GM19452 (cell line): ENCODE measurements around the gene ITGB6.

ENCODE experiments used
- ATAC-seq: cut with Tn5 transposase; IDR thresholded peaks from one replicate; pipeline ENCODE4 v1.9.1; 2021; ENCODE audit not compliant: unreplicated experiment

Gene ITGB6

DNA sequence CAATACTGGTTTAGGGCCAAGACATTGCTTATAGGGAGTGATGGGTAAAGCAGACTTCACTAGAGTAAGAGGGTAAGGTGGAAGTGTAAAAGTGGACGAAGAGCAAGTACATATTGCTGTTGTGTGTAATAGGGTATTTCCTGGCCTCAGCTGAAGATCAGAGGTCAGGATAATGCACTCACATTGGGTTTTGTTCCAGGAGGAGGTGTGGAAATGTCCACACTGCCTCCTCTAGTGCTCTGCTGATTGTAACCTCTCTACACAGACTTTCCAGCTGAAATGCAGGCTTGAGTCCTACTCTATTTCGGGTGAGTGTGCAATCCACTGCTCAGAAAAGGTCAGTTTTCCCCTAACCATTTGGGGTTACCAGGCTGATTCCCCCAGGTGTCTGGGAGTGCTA, 96.0 kb downstream of the ITGB6 start:
- no peak for ATAC-seq

DNA sequence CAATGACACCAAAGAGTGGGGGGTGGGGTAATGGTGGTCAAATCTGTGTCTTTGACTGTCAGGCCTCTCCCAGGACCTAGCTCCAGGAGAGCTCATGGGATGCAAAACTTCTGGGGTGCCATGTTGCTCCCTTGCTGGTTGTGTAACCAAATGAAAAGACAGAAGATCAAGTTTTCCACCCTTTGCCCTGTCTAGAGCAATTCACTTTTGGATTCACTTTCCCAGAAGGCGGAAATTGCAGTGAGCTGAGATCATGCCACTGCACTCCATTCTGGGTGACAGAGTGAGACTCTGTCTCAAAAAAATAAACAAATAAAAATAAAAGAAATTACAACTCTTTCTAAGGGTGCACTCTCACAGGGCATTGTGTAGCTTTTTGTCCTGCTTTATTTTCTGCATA, 102.7 kb downstream of the ITGB6 start:
- no peak for ATAC-seq

DNA sequence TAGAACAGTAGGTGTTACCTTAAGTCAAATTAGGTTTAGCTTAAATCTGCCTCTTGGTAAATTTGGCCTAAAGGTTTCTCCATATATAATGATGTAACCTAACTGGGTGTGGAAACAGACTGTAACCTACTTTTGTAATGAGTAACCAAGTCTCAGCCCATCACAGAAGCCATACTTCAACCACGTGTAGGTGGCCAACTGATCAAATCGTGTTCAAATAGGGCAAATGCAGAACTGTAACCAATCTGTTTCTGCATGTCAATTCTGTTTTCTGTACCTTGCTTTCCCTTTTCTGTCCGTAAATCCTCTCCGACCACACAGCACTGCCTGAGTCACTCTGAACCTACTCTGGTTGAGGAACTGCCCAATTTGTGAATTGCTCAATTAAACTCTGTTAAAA, 103.7 kb downstream of the ITGB6 start:
- ATAC-seq, result no peak

DNA sequence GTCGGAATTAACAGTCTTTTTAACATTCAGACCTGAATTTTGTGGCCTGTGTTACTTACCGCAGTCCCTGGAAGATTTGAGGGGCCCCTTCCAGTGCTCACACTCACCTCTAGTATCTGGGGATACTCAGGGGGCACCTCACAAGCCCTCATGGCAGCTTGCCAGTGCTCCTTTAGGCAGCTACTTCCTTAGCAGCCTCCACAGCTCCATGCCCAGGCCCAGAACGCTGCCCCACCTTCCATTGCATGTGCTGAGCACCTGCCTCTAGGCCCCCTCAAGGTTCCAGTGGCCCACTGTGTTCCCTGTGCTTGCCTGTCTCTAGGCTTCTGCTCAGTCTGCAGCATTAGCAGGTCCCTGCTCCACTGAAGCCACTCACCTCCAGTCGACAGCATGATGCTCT, 107.6 kb downstream of the ITGB6 start:
- no peak for ATAC-seq

DNA sequence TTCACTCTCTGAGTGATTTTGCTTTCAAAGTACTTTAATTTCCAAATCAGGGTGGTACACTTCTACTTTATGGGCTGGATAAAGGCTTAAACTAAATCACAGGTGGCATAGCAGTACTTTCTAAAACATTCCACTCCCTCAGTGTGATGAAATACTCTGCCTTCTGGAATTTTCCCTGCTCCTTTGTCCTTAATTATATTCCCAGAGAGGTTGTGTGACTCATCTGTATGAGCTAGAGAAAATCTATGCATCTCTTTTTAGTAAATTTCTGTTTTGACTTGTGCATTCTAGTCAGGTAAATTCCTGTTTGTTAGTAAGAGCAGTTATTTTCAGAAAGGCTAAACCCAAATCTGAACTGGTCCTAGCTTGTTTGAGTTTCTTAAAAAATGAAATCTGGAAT, 108.7 kb downstream of the ITGB6 start:
- ATAC-seq, result no peak

DNA sequence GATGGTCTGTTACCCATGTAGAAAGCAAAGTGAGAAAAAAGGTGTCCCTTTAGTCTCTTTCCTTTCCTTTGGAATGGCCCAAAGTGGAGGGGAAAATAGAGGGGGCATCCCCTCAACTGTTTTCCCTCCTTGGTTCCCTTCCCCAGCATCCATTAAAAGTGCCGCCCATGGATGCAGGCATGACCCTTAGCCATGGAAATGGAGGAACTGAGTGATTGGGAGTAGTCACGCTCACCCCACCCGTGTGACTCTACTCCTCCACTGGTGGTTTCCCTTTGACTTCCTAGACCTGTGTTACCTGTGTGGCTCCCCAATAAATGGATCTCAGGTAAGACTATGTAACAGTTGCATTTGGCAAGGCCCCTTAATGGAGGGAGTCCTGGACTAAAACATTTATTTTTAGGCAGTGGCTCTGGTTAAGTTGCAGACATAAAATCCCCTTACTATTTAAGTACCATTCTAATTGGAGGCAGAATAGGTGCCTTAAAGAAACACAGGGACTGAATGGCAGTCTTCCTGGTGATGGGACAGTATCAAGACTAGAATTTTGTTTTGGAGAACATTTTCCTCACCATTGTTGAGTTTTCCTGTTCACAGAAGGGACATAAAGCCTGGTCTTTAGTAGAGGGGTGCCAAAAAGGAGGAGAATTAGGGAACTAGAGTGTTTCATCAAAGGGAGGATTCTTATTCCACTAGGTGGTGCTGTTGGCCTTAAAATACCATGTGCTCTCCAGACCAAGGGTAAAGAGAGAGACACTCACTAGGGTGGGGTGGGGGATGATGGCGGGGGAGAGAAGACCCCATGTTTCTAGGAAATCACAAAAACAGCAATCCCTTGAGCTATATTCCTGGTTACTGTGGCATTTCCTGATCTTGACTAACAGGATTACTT, 112.0 kb downstream of the ITGB6 start:
- no peak for ATAC-seq

DNA sequence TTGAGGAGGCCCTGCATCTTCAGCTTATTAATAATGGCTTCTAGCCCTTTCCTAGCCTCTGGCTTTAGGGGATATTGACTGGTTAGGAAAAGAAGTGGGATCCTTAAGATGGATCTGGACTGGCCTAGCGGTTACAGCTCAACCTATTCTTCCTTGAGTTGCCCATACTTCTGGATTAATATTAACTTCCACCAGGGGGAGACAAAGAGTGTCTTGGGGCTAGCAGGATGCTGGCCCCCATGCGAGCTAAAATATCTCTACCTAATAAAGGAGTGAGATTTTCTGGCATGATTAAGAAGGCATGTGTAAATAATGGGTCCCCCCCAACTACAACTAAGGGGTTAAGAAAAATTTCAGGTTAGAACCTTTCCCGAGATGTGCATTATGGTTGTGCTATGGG, 114.4 kb downstream of the ITGB6 start:
- ATAC-seq, result no peak

DNA sequence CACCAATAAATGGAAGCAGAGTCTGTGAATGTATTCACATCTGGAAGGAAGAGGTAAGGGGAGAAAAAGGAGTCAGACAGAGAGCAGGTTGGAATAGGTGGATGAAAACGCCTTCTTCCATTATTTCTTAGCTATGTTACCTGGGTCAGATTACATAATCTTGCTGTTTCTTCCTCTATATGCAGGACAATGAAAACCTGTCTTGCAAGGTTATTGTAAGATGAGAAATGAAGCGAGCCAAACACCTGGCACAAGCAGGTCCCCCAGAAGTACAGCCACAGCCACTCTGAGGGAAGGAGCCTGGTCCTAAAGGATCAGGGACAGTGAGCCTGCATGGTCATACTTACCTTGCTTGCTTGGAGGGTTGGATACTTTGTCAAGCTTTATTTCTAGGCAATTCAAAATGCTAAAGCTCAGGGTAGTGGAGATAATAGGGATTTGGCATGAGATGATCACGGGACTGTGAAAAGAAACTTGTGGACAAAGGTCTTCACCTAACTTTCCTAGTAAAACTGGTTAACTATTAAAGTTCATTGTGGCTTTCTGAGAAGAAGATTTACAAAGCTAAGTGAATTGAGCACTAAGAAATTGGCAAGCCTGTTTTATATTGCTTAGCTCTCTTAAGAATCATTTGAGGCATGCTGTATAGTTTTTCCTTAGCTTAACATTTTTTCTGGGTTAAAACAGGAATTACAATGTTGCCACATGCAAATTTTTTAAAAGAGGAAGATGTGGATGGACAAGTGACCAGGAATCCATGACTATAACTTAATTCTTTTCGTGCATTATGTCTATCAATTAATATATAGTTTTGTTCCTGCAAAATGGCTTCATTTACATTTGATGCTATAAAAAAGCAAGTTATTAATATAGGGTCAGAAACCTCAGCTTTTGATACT, 121.9 kb downstream of the ITGB6 start:
- ATAC-seq, result no peak

DNA sequence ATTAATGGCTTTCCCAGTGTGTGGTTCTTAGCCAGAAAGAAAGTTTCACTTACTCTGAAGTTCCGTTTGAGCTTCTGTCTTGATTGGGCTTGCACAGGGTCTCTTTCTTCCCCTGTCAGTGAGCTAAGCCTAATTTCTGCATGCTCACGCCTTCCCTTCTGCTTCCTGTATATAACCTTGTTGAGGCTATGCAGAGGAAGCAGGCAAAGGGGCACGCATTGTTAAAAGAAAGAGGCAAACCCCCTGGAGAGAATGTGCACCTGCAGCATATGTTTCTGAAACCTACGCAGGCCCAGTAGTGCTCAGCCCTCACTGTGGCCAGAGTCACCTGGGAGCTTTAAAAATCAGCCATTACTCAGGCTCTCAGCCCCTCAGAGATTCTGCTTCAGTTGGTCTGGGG, 123.2 kb downstream of the ITGB6 start:
- no peak for ATAC-seq

DNA sequence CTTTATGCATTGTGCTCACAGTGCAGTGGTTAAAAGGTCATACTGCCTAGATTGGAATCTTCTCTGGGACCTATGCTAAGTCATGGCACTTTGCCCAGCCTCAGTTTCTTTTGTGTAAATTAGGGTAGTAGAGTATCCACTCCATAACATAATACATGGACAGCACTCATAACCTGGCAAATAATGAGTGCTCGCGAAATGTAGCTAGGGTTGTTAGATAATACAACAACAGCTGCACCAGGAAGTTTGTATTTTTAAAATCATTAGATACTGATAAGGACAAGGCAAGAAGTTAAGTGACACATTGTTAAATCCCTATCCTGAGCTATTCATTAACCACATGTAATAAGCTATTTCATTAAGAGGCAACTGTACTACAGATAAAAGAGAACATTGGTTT, 123.8 kb downstream of the ITGB6 start:
- no peak for ATAC-seq

DNA sequence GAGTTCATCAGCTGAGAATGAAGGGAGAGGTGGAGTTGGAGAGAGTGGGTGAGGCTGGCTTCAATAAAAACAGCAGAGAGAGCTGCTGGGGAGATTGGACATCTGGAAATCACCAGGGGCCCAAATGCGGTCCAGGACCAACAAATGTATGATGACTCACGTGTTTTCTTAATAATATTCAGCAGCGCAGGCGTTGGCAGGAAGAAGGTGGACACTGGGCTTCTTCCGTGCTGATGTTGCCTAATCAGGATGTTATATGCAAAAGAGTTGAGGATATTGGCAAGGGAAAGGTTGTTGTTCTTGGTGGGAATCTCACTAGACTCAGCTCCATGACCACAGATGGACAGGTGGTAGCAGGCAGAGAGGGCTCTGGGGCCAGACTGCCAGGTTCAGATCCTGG, 124.9 kb downstream of the ITGB6 start:
- ATAC-seq, result no peak

DNA sequence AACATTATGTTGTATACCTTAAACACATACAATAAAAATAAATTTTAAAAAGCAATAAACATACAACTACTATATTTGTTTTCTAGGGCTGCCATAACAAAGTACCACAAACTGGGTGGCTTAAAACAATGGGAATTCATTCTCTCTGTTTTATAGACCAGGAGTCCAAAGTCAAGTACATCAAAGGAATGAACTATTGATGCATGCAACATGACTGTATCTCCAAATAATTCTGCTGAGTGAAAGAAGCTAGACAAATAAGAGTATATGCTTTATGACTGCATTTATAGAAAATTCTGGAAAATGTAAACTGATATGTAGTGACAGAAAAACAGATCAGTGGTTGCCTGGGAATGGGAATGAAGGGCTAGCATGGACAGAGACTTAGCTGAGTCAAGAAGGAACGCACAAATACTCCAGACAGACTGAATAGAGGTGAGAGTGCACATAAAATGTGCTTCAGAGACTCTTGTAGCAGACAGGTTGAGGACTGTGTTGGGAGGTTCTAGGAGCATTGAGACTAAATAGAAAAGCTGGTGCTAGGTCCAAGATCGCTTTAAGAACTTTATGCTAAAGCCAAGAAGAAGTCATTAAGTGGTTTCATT, 126.7 kb downstream of the ITGB6 start:
- ATAC-seq, result no peak

DNA sequence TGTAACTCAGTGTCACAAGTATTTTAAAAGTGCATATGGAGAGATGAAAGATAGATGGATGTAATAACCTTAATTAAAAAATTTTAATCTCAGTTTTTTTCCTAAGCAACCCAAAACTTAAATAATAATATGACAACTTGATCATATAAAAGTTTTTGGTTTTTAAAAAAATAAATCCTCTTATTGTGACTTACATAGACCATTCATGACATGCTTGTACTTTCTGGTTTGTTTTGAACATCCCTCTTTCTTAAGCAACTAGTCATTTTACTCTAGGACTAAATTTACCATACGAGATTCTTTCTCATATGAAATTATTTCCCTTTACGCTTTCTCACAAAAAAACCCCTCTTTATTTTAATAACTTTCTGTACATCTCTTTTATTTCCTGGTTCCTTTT, 131.2 kb downstream of the ITGB6 start:
- ATAC-seq, result no peak

DNA sequence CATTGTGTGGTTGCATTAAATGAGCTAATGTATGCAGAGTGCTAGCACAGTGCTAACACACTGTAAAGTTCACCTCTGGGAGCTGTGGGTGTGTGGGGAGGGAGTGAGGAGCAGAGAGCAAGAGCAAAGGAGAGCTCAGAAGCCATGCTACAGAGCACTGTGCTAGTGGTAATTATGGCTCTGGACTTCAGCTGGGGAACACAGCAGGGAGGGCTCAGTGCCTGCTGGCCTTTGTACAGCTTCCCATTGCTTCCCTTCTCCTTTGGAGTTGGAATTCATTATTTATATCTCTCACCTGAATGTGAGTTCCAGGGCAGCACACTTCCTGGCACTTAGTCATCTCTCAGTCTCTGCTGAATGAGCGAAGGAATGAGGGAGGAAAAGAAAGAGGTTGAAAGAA, 135.2 kb downstream of the ITGB6 start:
- ATAC-seq, result no peak

DNA sequence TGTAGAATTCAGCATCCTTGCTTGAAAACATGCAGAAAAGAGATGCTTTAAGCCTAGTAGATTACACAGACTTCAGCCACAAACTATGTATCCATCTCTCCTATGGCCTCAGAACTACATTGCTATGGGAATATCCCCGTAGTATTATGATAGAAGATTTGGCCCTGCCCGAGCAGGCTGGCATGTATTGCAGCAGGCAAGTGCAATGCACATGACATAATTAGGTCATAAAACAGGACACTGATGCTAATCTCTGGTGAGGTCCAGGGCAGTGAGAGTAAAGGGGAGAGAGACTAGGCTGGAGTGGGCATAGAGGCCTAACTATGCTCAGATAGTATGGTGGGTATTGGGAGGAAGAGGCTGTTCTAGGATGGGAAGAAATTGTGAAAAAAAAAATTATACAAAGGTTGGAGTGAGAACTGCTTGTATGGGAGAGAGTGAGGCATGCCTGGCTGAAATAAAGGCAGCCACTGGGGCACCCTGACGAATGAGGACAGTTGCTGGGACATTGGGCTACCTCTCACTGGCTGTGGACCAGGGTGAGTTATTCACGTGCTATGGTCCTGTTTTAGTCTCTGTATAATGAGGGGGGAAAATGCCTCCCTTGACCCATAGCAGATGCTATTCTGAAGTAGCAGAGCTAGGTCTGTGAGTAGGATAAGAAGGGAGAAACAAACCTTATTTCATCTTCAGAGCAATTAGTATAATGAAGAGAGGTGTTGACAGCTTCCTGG, 136.0 kb downstream of the ITGB6 start:
- no peak for ATAC-seq

DNA sequence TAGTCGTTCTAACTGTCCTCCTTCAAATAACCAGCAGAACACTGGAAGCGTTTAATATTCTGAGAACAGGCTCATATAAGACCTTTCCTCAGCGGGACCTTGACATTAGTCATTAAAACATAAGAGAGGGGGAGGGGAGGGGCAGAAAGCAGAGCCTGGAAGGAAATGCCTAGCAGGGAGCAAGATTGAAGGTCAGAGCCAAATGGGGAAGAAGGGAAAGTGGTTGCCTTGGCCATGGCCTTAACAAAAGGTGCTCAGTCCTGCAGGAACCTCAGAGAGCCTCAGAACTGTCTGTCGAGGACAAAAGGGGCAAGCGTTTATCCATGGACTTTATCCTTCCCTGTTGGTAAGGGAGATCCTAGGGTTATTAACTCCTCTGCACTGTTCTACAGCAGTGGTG, 136.8 kb downstream of the ITGB6 start:
- ATAC-seq, result no peak

DNA sequence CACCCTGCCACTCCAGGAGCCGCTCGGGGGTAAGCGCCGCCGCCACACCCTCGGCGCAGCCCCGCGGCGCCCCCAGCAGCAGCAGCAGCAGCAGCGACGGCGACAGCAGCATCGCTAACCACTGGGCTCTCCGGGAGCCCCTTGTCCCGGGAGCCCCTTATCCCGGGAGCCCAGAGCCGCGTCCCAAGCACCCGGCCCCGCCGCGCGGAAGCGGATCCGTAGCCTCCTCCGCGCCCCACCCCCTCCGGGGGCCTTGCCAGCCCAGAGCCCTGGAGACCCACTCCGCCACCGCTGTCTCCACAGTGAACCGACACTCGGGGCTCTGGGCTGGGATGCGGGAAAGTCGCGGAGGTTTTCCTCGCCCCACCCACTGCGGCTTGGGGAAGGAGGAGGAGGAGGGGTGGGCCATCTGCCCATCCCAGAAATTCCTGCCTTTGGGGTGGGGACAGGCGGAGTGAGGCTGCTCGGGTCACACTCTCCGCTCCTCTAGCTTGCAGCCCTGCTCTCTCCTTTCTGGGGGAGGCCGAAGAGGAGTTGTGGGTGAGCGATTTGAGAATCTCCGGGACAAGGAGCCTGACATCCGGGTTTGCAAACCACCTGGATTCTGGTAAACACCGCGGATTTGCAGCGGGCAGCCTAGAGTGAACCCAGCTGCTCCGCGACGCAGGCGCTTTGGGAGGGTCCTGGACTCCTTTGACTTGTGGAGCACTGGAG, 137.6 kb downstream of the ITGB6 start, which contains the start of gene PLA2R1:
Gene PLA2R1 (minus strand): TSS at position 324 of the 714 bp plus-strand sequence. CDS start 212 bp downstream, at position 112.
- ATAC-seq, result no peak

DNA sequence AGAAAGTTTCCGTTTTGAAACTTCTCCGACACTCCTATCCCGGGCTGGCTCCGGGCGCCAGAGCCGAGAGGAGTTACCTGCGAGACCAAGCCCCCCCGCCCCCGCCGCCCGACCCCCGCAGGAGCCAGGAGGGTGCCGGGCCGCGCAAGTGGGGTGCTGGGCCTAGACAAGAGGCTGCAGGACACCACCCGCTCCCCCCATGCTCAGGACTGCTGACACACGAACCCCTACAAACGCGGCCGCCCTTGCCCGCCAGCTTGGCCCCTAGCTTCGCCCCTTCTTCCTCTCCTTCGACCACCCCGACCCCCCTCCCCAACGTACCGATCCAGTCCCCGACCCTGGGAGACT, 138.2 kb downstream of the ITGB6 start:
- ATAC-seq, result no peak

DNA sequence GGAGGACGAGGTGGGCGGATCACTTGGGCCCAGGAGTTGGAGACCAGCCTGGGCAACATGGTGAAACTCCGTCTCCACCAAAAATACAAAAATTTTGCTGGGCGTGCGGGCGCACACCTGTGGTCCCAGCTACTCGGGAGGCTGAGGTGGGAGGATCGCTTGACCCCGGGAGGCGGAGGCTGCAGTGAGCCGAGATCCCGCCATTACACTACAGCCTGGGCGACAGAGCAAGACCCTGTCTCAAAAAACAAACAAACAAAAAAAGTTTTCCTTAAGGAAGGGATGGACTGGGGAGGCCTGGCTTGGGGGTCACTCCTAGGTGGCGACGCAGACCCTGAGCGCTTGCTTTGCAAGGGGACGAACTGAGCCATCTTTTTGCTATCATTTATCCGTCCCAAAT, 138.5 kb downstream of the ITGB6 start:
- no peak for ATAC-seq

DNA sequence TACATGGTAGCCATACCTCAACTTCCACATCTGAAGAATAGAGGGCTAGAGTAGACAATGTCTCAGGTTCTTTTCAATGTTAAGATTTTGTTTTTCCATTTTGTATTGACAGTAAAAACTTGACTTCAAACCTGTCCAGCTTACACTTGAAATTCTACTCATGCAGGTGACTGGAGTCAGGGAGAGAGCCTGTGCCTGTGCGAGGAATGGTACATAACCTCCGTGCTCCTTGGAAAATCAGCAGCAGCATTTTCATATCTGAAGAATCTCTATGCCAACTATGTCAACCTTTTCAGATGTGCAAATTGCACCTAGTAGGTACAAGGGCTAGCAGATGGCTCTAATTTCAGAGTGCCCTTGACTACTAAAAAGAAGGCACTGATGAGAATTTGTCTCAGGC, 139.8 kb downstream of the ITGB6 start:
- no peak for ATAC-seq
